Right lung (tissue), 5 donors: ENCODE data around the gene PLK3. TPM values are rescaled to one million over a fixed set of nuclear protein-coding genes. Genes with fewer than 3 reads are reported as not detected.
"Not testable (repeated sequence)": the region's sequence is repeated elsewhere in the genome, so short reads cannot be mapped to it uniquely, and the experiment has no call there.

Source experiments
- DNase-seq, 2 donors: peaks; one replicate each; pipeline ENCODE4 v3.0.0-alpha.2; 2013
- polyA plus RNA-seq, 5 donors: library from polyadenylated mRNA; unstranded; fragments of 120-200 nt; gene quantifications; one replicate each; pipeline versions ENCODE4 v1.2.1 to v1.2.3, GENCODE V29; 2013; ENCODE audit warnings: inconsistent platforms in 1 of 5, low replicate concordance in 1 of 5; ENCODE audit not compliant: insufficient read length in 5 of 5, insufficient read depth in 1 of 5

The PLK3 gene
- polyA plus RNA-seq, 5 donors, result 7.3 to 12.7 (median 10.8) TPM

GRCh38 chr1:44786841-44787426 is 13.2 kb upstream of the PLK3 start:
- no peak for DNase-seq

DNA sequence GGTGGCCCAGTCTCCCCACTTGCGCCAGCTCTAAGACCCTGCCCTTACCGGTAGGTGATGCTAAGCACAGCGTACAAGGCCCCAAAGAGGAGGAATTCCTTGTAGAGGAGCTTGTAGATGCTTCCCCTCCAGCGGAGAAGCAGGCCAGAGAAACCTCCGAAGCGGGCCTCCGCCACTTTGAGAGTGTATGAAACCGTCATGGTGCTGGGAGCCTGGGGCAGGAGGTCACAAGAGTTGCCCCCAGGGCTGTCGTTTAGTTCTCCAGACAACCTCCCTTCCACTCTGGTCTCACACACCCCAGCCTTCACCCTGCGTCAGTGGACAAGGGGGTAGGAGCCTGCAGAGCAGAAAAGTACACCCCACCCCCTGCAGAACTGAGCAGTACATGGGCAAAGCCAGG is 12.7 kb upstream of the PLK3 start:
- no peak for DNase-seq

DNA sequence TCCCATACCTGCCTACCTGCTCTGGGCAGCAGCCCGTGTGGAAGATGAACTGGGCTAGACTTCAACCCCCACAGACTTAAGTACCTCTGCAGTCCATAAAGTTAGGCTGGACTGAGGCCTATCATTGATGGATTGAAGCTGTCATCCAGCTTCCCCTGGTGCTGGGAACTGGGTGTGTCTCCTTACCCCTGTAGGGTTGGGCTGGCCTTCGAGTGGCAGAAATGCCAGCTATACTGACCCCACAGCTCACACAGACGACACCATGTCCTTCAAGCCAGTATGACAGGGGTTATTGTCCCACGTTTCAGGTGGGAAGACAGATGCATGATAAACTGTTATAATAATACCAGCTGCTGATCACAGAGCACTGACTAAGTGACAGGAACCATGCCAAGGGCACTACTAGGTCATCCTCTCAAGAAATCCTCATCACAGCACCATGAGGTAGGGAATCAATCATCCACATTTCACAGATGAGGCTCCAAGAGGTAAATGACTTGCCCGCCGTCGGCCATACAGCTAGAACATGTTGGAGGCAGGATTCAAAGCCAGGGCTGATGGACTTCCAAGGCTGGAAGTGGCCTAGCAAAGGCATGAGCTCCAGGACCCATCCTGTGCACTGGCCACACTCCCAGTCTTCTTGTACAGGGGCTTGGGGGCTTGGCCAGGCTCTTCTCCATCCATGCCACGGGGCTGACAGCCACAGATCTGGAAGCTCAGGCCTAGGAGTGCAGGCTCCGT is 11.9 kb upstream of the PLK3 start, which contains the start of gene BEST4:
TSS of gene BEST4 (minus strand) at position 51 of the 741 bp plus-strand sequence. CDS start 465 bp downstream, outside the sequence.
- no peak for DNase-seq

GRCh38 chr1:44790968-44791801 is 9.0 kb upstream of the PLK3 start:
- DNase-seq, result no peak

- no peak for DNase-seq
Measured at GRCh38 chr1:44792736-44793502, 7.3 kb upstream of the PLK3 start.

GRCh38 chr1:44797886-44798285 is 2.3 kb upstream of the PLK3 start:
- DNase-seq, result not testable (repeated sequence)

DNA sequence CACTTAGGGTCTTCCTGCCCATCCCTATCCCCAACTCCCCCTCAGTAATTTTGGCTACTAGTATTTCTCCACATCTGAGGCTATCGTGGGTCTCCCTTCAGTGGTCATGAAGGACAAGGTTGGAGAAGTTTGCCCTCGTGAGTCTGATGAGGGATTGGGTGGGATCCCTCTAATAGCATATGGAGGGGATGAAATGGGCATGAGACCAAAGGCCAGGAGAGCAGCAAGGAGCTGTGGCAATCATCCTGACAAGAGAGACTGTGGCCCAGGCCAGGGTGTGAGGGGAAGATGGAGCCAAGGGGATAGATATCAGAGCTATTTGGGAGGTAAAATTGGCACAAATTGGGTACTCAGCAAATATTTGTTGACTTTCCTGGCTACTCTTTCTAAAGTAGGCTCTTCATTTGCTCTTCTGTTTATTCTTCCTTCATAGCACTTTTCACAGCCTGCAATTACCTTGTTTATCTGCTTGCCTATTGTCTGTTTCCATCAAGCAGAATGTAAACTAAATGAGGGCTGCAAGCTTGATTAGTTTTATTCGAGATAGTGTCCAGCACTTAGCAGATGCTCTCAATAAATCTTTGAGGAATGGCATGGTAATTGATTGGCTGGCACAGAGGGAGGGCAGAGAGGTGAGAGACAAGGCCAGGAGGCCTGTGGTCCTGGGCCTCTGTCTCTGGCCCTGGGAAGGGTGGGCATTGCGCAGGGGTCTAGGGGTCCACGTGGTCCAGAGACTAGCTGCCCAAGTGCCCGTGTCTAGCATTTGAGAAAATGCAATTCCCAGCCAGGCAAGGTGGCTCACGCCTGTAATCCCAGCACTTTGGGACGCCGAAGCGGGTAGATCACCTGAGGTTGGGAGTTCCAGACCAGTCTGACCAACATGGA is 1.5 kb upstream of the PLK3 start:
- no peak for DNase-seq

DNA sequence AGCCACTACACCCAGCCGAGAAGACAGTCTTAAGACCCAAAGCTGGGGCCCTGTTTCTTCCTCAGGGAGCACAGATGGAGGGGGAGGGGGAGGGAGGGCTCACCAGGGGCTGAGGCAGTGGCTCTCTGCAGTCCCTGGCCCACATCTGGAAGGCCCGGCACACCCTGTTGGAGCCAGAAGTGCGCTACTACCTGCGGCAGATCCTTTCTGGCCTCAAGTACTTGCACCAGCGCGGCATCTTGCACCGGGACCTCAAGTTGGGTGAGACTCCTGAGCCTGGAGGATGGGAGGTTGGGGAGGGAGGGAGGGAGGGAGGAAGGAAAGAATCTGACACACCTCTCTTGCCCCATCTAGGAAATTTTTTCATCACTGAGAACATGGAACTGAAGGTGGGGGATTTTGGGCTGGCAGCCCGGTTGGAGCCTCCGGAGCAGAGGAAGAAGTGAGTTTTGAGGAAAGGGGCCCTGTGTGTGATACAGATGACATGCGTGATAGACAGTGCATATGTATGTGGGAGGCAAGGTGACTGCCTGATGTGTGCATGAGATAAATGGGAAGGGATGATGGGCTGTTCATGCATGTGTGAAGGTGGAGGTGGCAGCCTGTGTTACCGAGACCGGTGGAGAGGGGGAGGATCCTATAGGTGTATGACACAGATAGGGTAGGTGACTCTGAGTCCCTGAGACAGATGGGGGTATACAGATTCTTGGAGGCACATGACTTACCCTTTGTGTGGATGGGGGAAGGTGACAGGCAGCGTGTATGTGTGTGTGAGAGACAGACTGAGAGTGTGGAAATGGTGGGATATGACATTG is 1.5 kb downstream of the PLK3 start:
- no peak for DNase-seq

- DNase-seq, result no peak
Measured at GRCh38 chr1:44802306-44803061, 2.3 kb downstream of the PLK3 start.

DNA sequence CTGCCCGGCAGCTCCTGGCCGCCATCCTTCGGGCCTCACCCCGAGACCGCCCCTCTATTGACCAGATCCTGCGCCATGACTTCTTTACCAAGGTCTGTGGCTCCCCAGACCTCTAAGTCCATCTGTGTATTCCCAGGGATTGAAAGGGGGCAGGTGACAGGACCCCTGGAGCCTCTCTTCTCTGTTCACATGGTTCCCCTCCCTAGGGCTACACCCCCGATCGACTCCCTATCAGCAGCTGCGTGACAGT is 2.8 kb downstream of the PLK3 start:
- DNase-seq, result no peak

GRCh38 chr1:44803312-44804095 is 3.3 kb downstream of the PLK3 start:
- no peak for DNase-seq

GRCh38 chr1:44805311-44806024 is 5.3 kb downstream of the PLK3 start:
- DNase-seq, result no peak

- DNase-seq, result no peak
Measured at GRCh38 chr1:44806025-44806703, 6.0 kb downstream of the PLK3 start.

DNA sequence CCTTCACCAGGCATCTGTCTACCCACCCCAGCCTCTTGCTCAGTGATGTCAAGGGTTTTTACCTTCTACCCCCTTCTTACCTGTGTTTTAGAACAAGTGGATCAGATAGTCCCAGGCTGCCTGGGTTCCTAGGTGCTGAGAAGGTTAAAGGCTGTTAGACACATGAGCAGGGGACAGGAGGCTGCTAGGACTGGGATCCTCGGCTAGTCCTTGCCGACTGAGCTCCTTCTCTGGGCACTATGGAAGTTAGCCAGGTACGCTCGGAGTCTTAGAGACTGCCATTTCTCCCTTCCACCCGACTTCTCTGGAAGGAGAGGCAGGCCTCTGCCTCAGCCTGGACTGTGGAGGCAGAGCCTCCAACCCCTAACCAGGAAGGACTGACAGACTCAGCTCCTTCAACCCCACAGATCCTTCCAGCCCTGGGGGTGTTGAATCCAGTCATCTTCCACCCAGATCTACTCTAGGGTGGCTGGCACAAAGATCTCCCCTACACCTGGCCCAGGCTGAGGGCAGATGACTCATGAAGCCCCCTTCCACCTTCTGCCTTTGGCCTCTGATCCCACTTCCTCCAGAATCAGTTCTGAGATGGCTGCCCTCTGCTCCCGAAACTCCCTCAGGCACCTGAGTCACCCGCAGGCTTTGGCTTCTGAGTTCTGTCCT is 6.7 kb downstream of the PLK3 start, which contains the start of gene DYNLT4:
TSS of gene DYNLT4 (minus strand) at position 648 of the 660 bp plus-strand sequence. CDS start 683 bp downstream, outside the sequence.
- no peak for DNase-seq

DNA sequence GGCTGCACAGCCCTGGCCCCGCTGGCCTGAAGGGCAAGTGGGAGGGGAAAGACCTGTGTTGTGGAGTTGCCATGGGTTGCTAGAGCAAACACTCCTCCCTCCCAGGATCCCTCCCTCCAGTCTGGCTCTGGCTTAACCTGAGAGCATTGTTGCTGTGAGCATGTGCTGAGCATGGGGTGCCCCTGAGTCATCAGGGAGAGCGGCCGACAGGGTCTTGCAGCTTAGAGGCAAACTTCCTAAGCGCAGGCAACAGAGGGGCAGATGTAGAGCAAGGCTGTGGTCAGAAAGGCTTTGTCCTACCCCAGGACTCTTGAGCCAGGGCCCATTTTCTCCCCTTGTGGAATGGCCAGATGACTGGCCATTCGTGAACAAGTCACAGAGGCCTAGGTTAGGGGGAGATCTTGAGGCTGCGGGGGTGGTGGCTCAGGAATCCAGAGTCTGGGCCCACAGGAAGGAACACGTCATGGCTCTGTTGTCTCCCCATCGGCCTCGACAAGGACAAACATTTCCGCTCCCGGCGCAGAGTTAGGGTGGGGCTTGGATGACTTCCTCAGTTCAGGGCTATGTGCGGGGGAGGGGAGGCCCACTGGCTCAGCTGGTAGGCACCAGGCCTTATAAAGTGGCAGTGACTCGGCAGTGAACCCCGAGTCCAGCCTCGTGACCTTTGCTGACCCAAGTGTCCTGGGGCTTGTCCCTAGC is 7.3 kb downstream of the PLK3 start:
- peak; percentile 90 to 93 for DNase-seq
